ENCODE results near the gene OR10AG1. TPM values are rescaled to one million over a fixed set of nuclear protein-coding genes. Genes with fewer than 3 reads are reported as not detected.
A peak's percentile ranks its signal among the peaks of the same experiment; 100 is the strongest.

The OR10AG1 gene
- total and polyA plus RNA-seq, 2 of the 8 experiments (the other 6 are each of a cell fraction or from before 2014, with no cell fraction given): not detected

- Histone ChIP-seq H3K79me2 (ENCODE audit: control insufficient read depth in 1 of 2, insufficient read depth in 2 of 2, low read length in 2 of 2) (no peaks in the 10 kb centered on the region), H2BK120ac (replicated peaks; ENCODE audit: low read depth, low read length) (no peak overlapping the region), H2BK5ac (ENCODE audit: low read depth, low read length) (no peak overlapping the region), H2BK15ac (ENCODE audit: low read length) (no peak overlapping the region), H3K4me3 (ENCODE audit: extremely low read depth in 1 of 4, insufficient read depth in 2 of 4, low read depth in 3 of 4, low read length in 4 of 4) (no peak overlapping the region), H3K23ac (ENCODE audit: insufficient read length) (no peak overlapping the region), H2BK20ac (ENCODE audit: low read length) (no peak overlapping the region), H3K36me3 (ENCODE audit: control insufficient read depth in 2 of 4, insufficient read depth in 4 of 4, low read length in 3 of 4) (no peaks in the 10 kb centered on the region), H4K5ac (ENCODE audit: insufficient read length, low read depth, low read length) (no peak overlapping the region), H3K27me3 (replicated peaks in 1 of 4; ENCODE audit: control insufficient read depth in 3 of 4, extremely low read depth in 1 of 4, insufficient read depth in 3 of 4, low read length in 3 of 4) (no peaks in the 10 kb centered on the region), H3K9me3 (ENCODE audit: insufficient read depth in 2 of 2, low read depth in 1 of 2, low read length in 1 of 2) (no peaks in the 10 kb centered on the region), H3K79me1 (ENCODE audit: low read depth, low read length) (no peaks in the 10 kb centered on the region), H3K27ac (ENCODE audit: low read depth, low read length) (no peak overlapping the region), H3K4me1 (replicated peaks in 1 of 4; ENCODE audit: control insufficient read depth in 3 of 4, insufficient read depth in 4 of 4, low read length in 3 of 4) (no peaks in the 10 kb centered on the region), H3K4ac (replicated peaks; ENCODE audit: insufficient read length, low read depth, low read length) (no peak overlapping the region), H3K14ac (ENCODE audit: insufficient read length) (no peak overlapping the region), H3K4me2 (ENCODE audit: insufficient read depth in 1 of 2, low read depth in 2 of 2, low read length in 2 of 2) (no peak overlapping the region), H3K23me2 (ENCODE audit: low read depth, low read length) (no peaks in the 10 kb centered on the region), H3K18ac (ENCODE audit: extremely low read depth, low read length) (no peak overlapping the region), H4K8ac (ENCODE audit: extremely low read depth, insufficient read depth, low read length) (no peak overlapping the region), H2AFZ (ENCODE audit: low read length) (peak overlapping the region; percentile 23; the same call in 1 of the 2 replicates), H2BK12ac (ENCODE audit: low read depth, low read length) (no peak overlapping the region), H4K91ac (replicated peaks; ENCODE audit: insufficient read length, low read length) (no peak overlapping the region), H3K56ac (replicated peaks; ENCODE audit: insufficient read length, low read depth, low read length) (no peak overlapping the region), H4K20me1 (replicated peaks in 1 of 2; ENCODE audit: control insufficient read depth in 1 of 2, insufficient read depth in 2 of 2, low read length in 2 of 2) (no peaks in the 10 kb centered on the region), H3K9ac (replicated peaks in 1 of 4; ENCODE audit: extremely low read depth in 1 of 4, low read depth in 3 of 4, low read length in 3 of 4) (no peak overlapping the region), H2AK5ac (ENCODE audit: low read depth, low read length) (no peak overlapping the region)
- FAIRE-seq: no peak
- CTCF ChIA-PET (ENCODE audit: partially characterized antibody): no interaction called here
- TF ChIP-seq HDAC6 (IDR thresholded peaks at IDR 0.05; ENCODE audit: low read depth, low read length) (no peak), NANOG (IDR thresholded peaks at IDR 0.05; ENCODE audit: insufficient read depth, low read depth, low read length, poor library complexity, severe bottlenecking) (no peak), TCF12 (IDR thresholded peaks at IDR 0.05; ENCODE audit: low read depth, low read length) (no peak), POLR2AphosphoS5 (IDR thresholded peaks at IDR 0.05; ENCODE audit: low read depth, low read length) (no peak), TBP (IDR thresholded peaks at IDR 0.05; ENCODE audit: low read depth, low read length) (no peak), JUN (IDR thresholded peaks at IDR 0.05; ENCODE audit: low read depth, low read length) (no peak), POLR2A (IDR thresholded peaks at IDR 0.05; ENCODE audit: control extremely low read depth in 1 of 2, low read depth in 2 of 2, low read length in 2 of 2) (no peak), KDM1A (IDR thresholded peaks at IDR 0.05; ENCODE audit: borderline replicate concordance, low read length) (no peak), CHD2 (IDR thresholded peaks at IDR 0.05; ENCODE audit: low read length) (no peak), RAD21 (IDR thresholded peaks at IDR 0.05 in 1 of 2, conservative IDR thresholded peaks at IDR 0.05 in 1 of 2; ENCODE audit: low read depth in 2 of 2, low read length in 2 of 2) (no peak), ZNF274 (IDR thresholded peaks at IDR 0.05; ENCODE audit: borderline replicate concordance, extremely low read depth, low read length) (no peak), CREB1 (IDR thresholded peaks at IDR 0.05) (no peak)
- no peak for DNase-seq (ENCODE audit: low read depth in 1 of 2, low spot score in 2 of 2)
- POLR2A ChIA-PET (ENCODE audit: partially characterized antibody): no interaction called here
- WGBS, 2 experiments (ENCODE audit: extremely low coverage in 1 of 2, insufficient coverage in 1 of 2, insufficient read length in 1 of 2, insufficient replicate concordance in 2 of 2, low coverage in 1 of 2, low lambda C conversion rate in 2 of 2, missing lambda C conversion rate in 1 of 2): 80% methylated on average over 2 of the region's 2 CpGs; no CpG with 5 or more reads in 1 of the 2 experiments
Observed at GRCh38 chr11:55966391-55966790, 3.4 kb downstream of the OR10AG1 start.

All from H1 (cell line).